Measurements from ENCODE around the gene UNC5B. TPM values are rescaled to one million over a fixed set of nuclear protein-coding genes. Genes with fewer than 3 reads are reported as not detected.

Gene UNC5B
- total and polyA plus RNA-seq, 10 donors: 0.74 to 21.1 (median 11.3) TPM

DNA sequence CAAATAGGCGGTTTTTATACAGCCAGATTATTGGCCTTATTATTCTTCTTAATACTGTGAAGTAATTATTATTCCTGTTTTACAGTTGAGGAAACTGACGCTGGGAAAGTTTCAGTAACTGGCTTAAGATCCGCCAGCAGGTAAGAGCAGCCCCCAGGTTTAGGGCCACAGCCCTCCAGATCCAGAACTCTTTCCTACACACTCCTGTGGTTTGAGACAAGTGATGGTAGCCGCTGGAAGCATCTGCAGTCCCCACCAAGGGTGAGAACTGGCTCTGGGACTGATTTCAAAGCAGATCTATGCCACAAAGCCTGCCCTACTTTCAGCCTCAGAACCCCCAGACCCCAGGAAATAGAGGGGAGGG lies 3.0 kb upstream of the UNC5B start:
- H3K27ac ChIP-seq: no peak overlapping the region
- H3K36me3 ChIP-seq: no peaks in the 10 kb centered on the region
- DNase-seq: peak; percentile 37
- intact Hi-C loops (cut with DNase I; ENCODE audit: low total_unique reads): no loop called here
- TF ChIP-seq POLR2AphosphoS5 (IDR thresholded peaks at IDR 0.05) (no peak), CTCF (IDR thresholded peaks at IDR 0.05 in 8 of 11, conservative IDR thresholded peaks at IDR 0.05 in 3 of 11) (peak in 4 of 11 experiments; percentile 1 to 39 (median 12))
- no peaks in the 10 kb centered on the region for H3K9me3 ChIP-seq
- H3K27me3 ChIP-seq (replicated peaks in 1 of 7): peaks cover 3 to 79% (median 42%) of the 10 kb centered on the region in 7 donors
- H3K4me1 ChIP-seq: peaks cover 10 to 41% (median 30%) of the 10 kb centered on the region in 6 donors
- 41 to 48% (median 42%) methylated on average over 4 of the region's 4 CpGs for WGBS, 5 donors
- H3K4me3 ChIP-seq: no peak overlapping the region

DNA sequence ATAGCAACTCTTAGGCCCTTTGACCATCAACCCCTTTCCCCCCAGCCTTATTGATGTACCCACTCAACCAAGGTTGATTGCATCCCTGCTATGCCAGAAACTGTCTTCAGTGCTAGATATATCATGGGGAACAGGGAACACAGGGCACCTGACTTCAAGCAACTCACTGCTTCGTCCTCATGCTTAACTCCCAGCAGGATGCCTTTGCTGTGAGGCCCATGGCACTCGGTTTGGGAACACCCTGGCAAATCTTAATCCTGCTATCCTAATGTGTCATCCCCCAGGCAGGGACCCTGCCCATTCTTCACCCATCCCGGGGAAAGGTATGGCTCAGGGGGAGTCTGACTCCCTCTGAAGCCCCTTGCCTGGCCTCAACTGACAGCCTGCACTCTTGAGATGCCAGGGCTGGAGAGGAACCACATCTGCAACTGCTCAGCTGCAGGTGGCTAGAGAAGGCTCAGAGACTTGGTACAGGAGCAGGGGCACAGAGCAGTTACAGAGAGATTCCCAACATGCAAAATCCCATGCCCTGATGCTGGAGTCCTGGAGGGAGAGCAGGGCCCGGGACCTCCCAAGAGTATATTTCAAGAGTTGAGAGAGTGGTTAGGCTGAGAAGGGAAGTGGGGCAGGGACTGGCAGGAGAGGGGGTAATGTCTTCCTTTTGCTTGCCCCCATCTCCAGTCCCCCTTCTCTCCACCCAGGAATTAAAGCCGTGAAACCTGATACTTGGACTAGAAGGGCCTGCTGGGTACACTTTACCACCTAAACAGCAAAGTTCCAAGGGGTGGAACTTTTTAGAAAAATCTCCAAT lies 2.4 kb upstream of the UNC5B start:
- Histone ChIP-seq H3K27ac (no peak overlapping the region), H3K9me3 (no peaks in the 10 kb centered on the region), H3K4me1 (peaks cover 10 to 47% (median 32%) of the 10 kb centered on the region in 6 donors), H3K4me3 (no peak overlapping the region), H3K36me3 (no peaks in the 10 kb centered on the region), H3K27me3 (replicated peaks in 1 of 7) (peaks cover 3 to 85% (median 42%) of the 10 kb centered on the region in 7 donors)
- intact Hi-C loops (cut with DNase I; ENCODE audit: low total_unique reads): loop anchor here (5.0 kb wide), 1 partner anchor 283 kb away; no protein-coding TSS in a partner anchor
- TF ChIP-seq POLR2A (IDR thresholded peaks at IDR 0.05) (no peak), POLR2AphosphoS5 (IDR thresholded peaks at IDR 0.05) (no peak), CTCF (IDR thresholded peaks at IDR 0.05 in 8 of 11, conservative IDR thresholded peaks at IDR 0.05 in 3 of 11) (no peak)
- DNase-seq: peak; percentile 49
- 51 to 70% (median 56%) methylated on average over 5 of the region's 5 CpGs for WGBS, 5 donors

DNA sequence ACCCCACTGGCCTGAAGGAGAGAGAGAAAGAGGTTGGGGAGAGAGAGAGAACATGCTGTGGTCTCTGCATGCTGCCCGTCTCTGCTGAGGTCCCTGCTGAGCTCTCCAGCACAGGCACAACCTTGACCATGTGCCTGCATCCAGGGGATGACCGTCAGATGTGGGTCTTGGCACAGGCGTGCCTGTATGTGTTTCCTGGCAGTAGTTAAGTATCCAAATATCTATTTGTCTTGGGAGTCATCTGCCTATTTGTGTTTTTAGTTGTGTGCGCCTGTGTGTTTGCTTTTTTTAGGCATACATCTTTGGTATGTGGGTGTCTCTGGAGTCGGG lies 1.9 kb upstream of the UNC5B start:
- intact Hi-C loops (cut with DNase I; ENCODE audit: low total_unique reads): loop anchor here (5.0 kb wide), 1 partner anchor 283 kb away; no protein-coding TSS in a partner anchor
- Histone ChIP-seq H3K27me3 (replicated peaks in 1 of 7) (peaks cover 3 to 91% (median 42%) of the 10 kb centered on the region in 7 donors), H3K36me3 (no peaks in the 10 kb centered on the region), H3K27ac (no peak overlapping the region), H3K9me3 (no peaks in the 10 kb centered on the region), H3K4me1 (peaks cover 10 to 53% (median 32%) of the 10 kb centered on the region in 6 donors), H3K4me3 (no peak overlapping the region)
- TF ChIP-seq POLR2AphosphoS5 (IDR thresholded peaks at IDR 0.05) (no peak), CTCF (IDR thresholded peaks at IDR 0.05 in 8 of 11, conservative IDR thresholded peaks at IDR 0.05 in 3 of 11) (no peak), POLR2A (IDR thresholded peaks at IDR 0.05) (no peak)
- peak; percentile 42 for DNase-seq
- 60 to 79% (median 66%) methylated on average over 5 of the region's 5 CpGs for WGBS, 5 donors

GRCh38 chr10:71211053-71211452 lies 1.3 kb upstream of the UNC5B start:
- H3K36me3 ChIP-seq: no peaks in the 10 kb centered on the region
- TF ChIP-seq POLR2AphosphoS5 (IDR thresholded peaks at IDR 0.05) (no peak), CTCF (IDR thresholded peaks at IDR 0.05 in 8 of 11, conservative IDR thresholded peaks at IDR 0.05 in 3 of 11) (no peak), POLR2A (IDR thresholded peaks at IDR 0.05) (no peak)
- intact Hi-C loops (cut with DNase I; ENCODE audit: low total_unique reads): loop anchor here (5.0 kb wide), 1 partner anchor 284 kb away; no protein-coding TSS in a partner anchor
- peaks cover 10 to 57% (median 34%) of the 10 kb centered on the region in 6 donors for H3K4me1 ChIP-seq
- H3K27me3 ChIP-seq (replicated peaks in 1 of 7): peaks cover 3 to 95% (median 42%) of the 10 kb centered on the region in 7 donors
- 66 to 92% (median 73%) methylated on average over 4 of the region's 4 CpGs for WGBS, 5 donors
- H3K27ac ChIP-seq: no peak overlapping the region
- no peaks in the 10 kb centered on the region for H3K9me3 ChIP-seq
- no peak overlapping the region for H3K4me3 ChIP-seq
- DNase-seq: peak; percentile 61
